ENCODE data around the gene ROBO2. TPM values are rescaled to one million over a fixed set of nuclear protein-coding genes. Genes with fewer than 3 reads are reported as not detected.

The ROBO2 gene
- polyA plus RNA-seq, 1 donor from 2014 or later, result 55.5 TPM

DNA sequence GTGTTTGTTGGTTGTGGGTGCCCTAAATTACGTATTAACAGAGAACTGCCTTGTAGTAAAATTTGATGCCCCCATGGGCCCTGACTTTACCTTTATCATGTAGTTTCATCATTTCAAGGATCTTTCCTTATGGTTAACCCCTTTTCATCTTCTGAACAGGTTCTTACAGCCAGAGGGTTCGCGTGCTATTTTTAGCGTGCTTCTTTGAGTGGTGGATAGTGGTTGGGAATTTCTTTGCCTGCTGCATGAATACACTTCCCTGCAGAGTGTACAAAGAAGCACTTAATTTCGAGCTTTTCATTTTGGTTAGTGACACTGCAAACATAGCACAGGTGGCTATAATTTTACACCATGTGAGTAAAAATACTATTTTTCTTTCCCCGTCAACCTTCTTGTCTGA, 231.8 kb downstream of the ROBO2 start:
- no peaks in the 10 kb centered on the region for H3K27me3 ChIP-seq (ENCODE audit: insufficient read depth, low read depth, low read length)
- no peaks in the 10 kb centered on the region for H3K79me2 ChIP-seq (replicated peaks; ENCODE audit: insufficient read depth, low read length)
- no peak overlapping the region for H2AFZ ChIP-seq (ENCODE audit: low read depth, low read length)
- H3K4me3 ChIP-seq (ENCODE audit: low read length), result no peak overlapping the region
- no peaks in the 10 kb centered on the region for H4K20me1 ChIP-seq (ENCODE audit: insufficient read depth)
- H3K27ac ChIP-seq (ENCODE audit: low read length), result no peak overlapping the region
- no peaks in the 10 kb centered on the region for H3K9me2 ChIP-seq (ENCODE audit: insufficient read depth, low read length)
- no peaks in the 10 kb centered on the region for H3K36me3 ChIP-seq (ENCODE audit: insufficient read depth, low read length)
- no peak for TF ChIP-seq SMC3 (conservative IDR thresholded peaks at IDR 0.05; ENCODE audit: poor library complexity)
- TF ChIP-seq CTCF (IDR thresholded peaks at IDR 0.05; ENCODE audit: poor library complexity, severe bottlenecking), result no peak
- TF ChIP-seq, protein P1, sequence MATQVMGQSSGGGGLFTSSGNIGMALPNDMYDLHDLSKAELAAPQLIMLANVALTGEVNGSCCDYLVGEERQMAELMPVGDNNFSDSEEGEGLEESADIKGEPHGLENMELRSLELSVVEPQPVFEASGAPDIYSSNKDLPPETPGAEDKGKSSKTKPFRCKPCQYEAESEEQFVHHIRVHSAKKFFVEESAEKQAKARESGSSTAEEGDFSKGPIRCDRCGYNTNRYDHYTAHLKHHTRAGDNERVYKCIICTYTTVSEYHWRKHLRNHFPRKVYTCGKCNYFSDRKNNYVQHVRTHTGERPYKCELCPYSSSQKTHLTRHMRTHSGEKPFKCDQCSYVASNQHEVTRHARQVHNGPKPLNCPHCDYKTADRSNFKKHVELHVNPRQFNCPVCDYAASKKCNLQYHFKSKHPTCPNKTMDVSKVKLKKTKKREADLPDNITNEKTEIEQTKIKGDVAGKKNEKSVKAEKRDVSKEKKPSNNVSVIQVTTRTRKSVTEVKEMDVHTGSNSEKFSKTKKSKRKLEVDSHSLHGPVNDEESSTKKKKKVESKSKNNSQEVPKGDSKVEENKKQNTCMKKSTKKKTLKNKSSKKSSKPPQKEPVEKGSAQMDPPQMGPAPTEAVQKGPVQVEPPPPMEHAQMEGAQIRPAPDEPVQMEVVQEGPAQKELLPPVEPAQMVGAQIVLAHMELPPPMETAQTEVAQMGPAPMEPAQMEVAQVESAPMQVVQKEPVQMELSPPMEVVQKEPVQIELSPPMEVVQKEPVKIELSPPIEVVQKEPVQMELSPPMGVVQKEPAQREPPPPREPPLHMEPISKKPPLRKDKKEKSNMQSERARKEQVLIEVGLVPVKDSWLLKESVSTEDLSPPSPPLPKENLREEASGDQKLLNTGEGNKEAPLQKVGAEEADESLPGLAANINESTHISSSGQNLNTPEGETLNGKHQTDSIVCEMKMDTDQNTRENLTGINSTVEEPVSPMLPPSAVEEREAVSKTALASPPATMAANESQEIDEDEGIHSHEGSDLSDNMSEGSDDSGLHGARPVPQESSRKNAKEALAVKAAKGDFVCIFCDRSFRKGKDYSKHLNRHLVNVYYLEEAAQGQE (IDR thresholded peaks at IDR 0.05; ENCODE audit: borderline replicate concordance), result no peak
- TF ChIP-seq RAD21 (conservative IDR thresholded peaks at IDR 0.05), result no peak
- TF ChIP-seq EZH2 (IDR thresholded peaks at IDR 0.05; ENCODE audit: borderline replicate concordance, insufficient read depth, low read length, poor library complexity, severe bottlenecking), result no peak
- TF ChIP-seq MXI1 (conservative IDR thresholded peaks at IDR 0.05; ENCODE audit: poor library complexity, severe bottlenecking), result no peak
- TF ChIP-seq POLR2AphosphoS5 (IDR thresholded peaks at IDR 0.05), result no peak
- no peak for TF ChIP-seq EP300 (conservative IDR thresholded peaks at IDR 0.05; ENCODE audit: poor library complexity, severe bottlenecking)
- TF ChIP-seq TAF1 (IDR thresholded peaks at IDR 0.05; ENCODE audit: low read depth), result no peak
- H3F3A ChIP-seq (ENCODE audit: insufficient read depth, low read length, poor library complexity, severe bottlenecking), result no peaks in the 10 kb centered on the region
- no peak overlapping the region for H3K4me2 ChIP-seq (ENCODE audit: low read length)
- no peaks in the 10 kb centered on the region for H3K9me3 ChIP-seq (ENCODE audit: low read length)
- H3K9ac ChIP-seq (ENCODE audit: low read length), result no peak overlapping the region

DNA sequence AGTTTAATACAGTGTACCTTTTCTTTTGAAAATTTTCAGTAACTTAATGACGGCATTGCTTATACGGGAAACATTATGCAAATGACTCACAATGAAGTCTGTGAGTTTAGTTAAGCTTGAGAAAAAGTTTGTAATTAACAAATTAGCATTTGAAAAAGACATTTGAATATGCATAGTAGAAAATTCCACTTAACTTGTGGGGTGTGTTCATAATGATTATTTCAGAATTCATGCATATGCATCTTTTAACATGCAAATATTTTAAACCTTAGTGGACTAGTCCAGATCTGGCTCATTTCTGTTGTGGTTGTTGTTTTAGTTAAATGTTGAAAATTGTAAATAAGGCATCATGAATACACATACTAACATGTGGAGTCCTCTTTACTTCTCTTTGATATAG, 239.4 kb downstream of the ROBO2 start:
- H3K9me3 ChIP-seq (ENCODE audit: low read length), result no peaks in the 10 kb centered on the region
- TF ChIP-seq POLR2AphosphoS5 (IDR thresholded peaks at IDR 0.05), result no peak
- TF ChIP-seq SMC3 (conservative IDR thresholded peaks at IDR 0.05; ENCODE audit: poor library complexity), result no peak
- TF ChIP-seq CTCF (IDR thresholded peaks at IDR 0.05; ENCODE audit: poor library complexity, severe bottlenecking), result no peak
- no peak for TF ChIP-seq RAD21 (conservative IDR thresholded peaks at IDR 0.05)
- no peak for TF ChIP-seq MXI1 (conservative IDR thresholded peaks at IDR 0.05; ENCODE audit: poor library complexity, severe bottlenecking)
- no peak for TF ChIP-seq EZH2 (IDR thresholded peaks at IDR 0.05; ENCODE audit: borderline replicate concordance, insufficient read depth, low read length, poor library complexity, severe bottlenecking)
- no peak for TF ChIP-seq TAF1 (IDR thresholded peaks at IDR 0.05; ENCODE audit: low read depth)
- TF ChIP-seq EP300 (conservative IDR thresholded peaks at IDR 0.05; ENCODE audit: poor library complexity, severe bottlenecking), result no peak
- TF ChIP-seq, protein P1 (IDR thresholded peaks at IDR 0.05; ENCODE audit: borderline replicate concordance), result no peak
- no peak overlapping the region for H3K27ac ChIP-seq (ENCODE audit: low read length)
- H3K27me3 ChIP-seq (ENCODE audit: insufficient read depth, low read depth, low read length), result no peaks in the 10 kb centered on the region
- no peaks in the 10 kb centered on the region for H3F3A ChIP-seq (ENCODE audit: insufficient read depth, low read length, poor library complexity, severe bottlenecking)
- H2AFZ ChIP-seq (ENCODE audit: low read depth, low read length), result no peak overlapping the region
- H3K36me3 ChIP-seq (ENCODE audit: insufficient read depth, low read length), result no peaks in the 10 kb centered on the region
- H3K79me2 ChIP-seq (replicated peaks; ENCODE audit: insufficient read depth, low read length), result no peaks in the 10 kb centered on the region
- no peaks in the 10 kb centered on the region for H4K20me1 ChIP-seq (ENCODE audit: insufficient read depth)
- H3K9ac ChIP-seq (ENCODE audit: low read length), result no peak overlapping the region
- no peak overlapping the region for H3K4me2 ChIP-seq (ENCODE audit: low read length)
- no peak overlapping the region for H3K4me3 ChIP-seq (ENCODE audit: low read length)
- H3K9me2 ChIP-seq (ENCODE audit: insufficient read depth, low read length), result no peaks in the 10 kb centered on the region
